LoVo (cell line): Measurements from ENCODE around the gene NPLOC4.
A peak's percentile ranks its signal among the peaks of the same experiment; 100 is the strongest.

Experiments
- DNase-seq: peaks from one replicate; pipeline ENCODE4 v3.0.0-alpha.2; 2016; ENCODE audit warnings: low spot score

Gene NPLOC4

DNA sequence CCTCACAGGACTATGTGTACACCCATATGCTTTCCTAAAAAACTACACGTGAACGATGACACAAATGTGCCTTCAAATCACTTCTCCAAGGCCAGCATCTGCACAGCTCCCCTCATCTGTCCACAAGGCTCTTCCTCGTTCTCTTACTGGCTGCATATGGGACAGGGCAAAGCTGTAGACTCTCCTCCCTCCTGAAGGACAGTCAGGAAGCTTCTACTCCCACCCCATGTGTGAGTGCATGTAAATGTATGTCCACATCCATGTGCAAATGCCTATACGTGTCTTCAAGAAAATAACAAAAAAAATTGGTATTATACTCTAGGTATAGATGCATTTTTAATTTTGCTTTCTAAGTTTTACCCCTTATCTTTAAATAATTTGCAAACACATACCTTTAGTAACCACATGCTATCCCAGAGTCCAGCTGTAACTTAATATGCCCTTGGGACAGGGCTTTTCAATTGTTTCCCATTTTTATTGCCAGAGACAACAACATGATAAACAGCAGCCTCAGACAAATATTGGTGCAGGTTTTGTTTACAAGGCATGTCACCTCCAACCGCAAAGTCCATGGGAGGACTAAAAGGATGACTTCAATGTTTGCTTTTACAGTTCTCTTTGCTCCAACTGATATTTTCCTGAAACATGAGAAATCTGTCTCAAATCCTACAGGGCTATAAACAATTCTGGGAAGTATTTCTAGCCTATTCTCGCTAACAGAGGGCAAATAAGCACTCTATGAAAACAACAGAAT is 53.1 kb downstream of the NPLOC4 start:
- no peak for DNase-seq

DNA sequence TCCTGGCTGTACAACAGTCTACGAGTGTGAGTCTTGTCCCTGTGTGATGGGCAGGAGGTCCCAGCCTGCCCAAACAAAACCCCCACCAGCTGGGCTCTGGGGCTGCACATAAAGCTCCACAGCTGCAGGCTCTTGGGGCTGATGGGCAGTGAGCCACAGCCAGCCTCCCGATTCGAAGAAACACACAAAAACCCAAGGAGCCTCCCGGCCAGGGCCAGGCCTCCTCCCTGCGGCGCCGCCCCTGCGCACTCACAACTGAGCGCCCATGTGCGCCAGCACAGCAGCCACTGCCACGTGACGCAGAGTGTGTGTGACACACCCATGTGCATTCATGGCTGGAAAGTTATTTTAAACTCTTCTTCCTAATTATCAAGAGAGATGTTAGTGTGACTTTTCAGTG is 54.2 kb downstream of the NPLOC4 start:
- no peak for DNase-seq

DNA sequence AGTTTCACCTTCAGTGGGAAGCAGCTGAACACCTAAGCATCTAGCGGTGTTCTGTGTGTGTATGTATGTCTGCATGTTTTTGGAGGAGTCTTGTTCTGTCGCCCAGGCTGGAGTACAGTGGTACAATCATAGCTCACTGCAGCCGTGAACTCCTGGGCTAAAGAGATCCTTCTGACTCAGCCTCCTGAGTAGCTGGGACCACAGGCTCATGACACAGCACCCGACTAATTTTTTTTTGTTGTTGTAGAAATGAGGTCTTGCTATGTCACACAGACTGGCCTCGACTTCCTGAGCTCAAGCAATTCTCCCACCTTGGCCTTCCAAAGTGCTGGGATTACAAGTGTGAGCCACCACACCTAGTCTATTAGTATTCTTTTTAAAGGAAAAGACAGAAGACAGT is 54.6 kb downstream of the NPLOC4 start:
- DNase-seq = no peak

DNA sequence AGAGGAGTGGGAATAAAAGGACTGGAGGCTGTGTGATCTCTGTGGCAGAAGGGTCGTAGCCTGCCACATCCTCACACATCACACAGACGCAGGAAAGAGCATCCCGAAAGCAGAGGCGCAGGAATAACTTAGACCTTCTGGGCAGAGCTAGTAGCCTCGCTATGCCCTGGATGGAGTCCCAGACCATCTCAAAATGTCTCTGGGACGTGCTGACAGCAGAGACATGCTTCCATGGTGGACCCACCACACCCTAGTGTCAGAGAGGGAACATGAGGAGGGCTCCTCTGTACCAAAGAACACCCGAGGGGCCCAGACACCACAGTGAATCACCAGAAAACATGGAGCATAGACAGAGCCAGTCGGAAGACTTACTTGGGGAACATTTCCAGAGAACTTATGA is 55.2 kb downstream of the NPLOC4 start:
- DNase-seq = no peak

DNA sequence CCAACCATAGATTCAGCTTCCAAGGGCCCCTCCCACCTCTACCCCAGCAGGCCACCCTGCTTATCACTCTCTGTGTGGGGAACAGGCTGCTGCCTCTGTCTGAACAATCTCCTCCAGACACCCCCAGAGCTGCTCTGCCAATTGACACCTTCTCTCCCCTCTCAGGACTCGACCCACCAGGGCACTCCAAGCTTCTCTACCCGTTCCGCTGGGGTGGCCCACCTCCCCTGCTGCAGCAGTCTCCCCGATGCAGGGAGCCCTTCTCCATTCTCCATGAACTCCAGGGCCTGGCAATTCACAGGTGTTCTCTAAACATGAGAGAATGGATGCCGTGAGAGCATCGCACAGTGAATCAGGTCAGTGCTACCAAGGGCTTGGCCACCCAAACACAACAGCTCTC is 56.4 kb downstream of the NPLOC4 start:
- no peak for DNase-seq

DNA sequence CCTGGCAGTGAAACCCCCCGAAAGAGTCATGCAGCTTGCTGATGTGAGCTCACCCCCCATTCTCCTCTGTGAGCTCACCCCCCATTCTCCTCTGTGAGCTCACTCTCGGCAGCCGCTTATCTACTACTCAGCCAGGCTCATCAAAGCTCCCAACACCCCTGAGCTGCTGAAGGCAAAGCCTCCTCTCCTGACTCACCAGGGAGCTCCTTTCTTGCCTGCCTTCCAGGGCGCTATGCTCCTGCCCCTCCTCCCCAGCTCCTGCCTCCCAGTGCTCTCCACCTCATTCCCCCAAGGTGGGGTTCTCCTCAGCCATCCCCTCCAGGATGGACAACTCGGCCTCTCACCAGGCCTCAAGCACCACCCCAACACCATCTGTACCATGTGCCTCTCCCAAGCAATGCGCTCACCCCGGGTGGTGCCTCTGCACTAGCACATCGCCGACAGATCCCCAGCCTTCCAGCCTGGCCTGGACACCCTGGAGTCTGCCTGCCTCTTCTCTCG is 57.0 kb downstream of the NPLOC4 start:
- no peak for DNase-seq

DNA sequence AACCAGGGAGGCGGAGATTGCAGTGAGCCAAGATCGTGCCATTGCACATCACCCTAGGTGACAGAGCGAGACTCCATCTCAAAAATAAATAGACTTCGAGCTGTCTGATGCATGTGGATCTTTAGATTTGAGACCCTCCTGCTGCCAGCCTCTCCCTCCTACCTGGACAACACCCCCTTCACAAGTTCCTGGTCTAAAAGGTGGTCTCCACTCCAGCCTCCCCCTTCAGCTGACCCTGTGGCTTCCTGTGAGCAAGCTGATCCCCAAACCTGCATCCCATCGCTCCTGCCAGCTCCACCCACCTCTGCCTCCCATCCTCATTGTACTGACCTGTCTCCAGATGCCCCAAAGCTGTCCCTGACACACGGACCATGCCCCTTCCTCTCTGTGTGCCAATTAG is 57.6 kb downstream of the NPLOC4 start:
- no peak for DNase-seq

DNA sequence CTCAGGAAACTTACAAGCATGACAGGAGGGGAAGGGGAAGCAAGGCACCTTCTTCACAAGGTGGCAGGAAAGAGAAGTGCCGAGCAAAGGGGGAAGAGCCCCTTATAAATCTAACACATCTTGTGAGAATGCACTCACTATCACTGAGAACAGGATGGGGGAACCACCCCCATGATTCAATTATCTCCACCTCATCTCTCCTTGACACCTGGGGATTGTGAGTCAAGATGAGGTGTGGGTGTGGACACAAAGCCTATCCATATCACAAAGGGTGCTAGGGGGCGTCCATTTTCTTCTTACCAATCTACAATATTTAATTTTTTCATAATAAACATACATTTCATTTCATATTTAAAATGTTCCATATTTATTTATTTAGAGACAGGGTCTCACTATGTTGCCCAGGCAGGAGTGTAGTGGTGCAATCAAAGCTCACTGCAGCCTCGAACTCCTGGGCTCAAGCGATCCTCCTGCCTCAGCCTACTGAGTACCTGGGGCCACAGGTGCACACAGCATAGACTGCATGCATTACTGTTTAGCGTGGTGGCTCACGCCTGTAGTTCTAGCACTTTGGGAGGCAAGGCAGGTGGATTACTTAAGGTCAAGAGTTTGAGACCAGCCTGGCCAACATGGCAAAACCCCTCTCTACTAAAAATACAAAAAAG is 58.2 kb downstream of the NPLOC4 start:
- DNase-seq = no peak

DNA sequence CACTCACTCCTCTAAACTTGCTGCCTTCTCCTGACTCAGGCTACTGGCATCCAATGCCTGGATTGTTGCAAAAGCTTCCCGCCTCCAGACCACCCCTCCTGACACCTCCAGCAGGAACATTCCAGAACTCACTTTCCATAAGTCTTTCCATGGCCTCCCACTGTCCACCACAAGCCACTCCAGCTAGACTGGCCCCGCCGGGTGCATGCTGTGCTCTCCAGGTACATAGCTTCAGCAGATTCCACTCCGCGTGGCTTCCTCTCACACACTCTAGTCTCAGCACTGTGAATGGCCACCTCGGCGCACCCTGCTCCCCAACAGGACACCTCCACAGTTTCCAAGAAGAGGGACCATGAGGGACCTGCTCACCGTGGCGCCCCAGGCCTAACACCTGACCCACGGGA is 58.9 kb downstream of the NPLOC4 start:
- no peak for DNase-seq

DNA sequence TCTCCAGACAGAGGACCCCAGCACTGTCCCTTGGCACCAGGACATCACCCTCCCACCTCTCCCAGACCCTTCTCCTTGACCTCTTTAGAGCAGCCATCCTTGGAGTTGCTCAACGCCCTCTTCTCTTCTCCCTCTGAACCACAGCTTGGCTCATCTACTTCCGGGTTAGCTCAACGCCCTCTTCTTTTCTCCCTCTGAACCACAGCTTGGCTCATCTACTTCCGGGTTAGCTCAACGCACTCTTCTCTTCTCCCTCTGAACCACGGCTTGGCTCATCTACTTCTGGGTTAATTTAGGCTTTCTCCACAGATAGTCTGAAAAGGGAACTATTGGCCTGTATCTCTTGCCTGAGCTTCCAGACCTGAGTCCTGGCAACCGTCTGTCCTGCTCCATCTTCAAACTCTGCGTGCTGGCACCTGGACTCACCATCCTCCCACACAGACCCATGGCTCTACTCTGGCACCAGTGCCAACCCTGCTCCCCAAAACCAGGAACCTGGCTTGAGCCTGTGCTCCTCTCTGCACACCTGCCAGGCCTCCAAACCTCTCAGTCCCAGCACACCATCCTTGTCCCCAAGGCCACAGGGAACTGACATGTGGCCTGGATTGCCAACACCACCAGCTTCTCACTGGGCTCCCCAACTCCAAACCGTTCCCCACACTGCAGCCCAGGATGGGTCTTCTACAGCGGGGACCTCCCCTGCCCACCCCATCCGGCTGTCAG is 59.5 kb downstream of the NPLOC4 start:
- DNase-seq = no peak

DNA sequence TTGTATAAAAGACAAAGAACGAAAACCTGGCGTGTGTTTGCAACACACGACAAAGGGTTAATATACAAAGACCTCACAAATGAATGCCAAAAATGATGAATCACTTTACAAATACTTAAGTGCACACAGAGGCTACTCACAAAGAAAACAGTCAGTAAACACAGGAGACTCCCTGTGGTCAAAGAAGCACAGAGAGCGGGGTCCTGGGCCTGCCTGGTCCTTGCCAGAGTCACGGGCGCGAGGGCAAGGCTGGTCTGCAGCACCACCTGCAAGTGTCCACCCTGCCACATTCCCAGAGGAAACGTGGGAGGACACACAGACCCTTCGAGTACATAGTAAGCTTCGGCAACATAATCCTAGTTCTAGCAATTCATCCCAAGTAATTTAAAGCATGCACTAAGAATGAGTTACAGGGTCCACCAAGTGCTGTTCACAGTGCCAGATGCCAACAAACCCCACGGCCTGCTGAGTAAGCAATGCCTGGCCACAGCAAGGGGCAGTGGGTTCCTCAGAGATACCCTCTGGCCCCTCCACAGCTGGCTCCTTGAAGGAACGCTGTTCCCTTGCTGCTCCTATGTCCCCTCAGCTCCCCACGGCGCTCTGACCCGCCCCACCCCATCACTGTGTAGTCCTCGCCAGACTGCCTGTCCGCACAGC is 60.2 kb downstream of the NPLOC4 start:
- peak; percentile 16 for DNase-seq

DNA sequence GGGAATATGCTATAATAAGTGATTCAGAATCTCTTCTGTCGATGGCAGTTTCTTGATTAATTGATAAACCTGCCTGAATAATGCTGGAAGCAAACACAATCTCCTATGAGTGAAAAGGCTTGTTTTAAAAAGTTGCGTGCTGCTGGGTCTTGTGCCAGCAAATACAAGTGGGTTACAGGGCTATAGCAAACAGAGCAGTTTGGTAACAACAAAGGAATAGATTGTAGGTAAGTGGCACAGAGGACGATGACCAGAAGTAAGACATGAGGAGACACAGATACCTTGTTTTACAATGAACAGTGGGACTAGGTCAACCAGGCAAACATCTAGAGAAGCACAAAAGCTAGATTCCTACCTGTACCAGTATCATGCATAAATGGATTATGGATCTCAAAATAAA is 61.1 kb downstream of the NPLOC4 start:
- DNase-seq = no peak

DNA sequence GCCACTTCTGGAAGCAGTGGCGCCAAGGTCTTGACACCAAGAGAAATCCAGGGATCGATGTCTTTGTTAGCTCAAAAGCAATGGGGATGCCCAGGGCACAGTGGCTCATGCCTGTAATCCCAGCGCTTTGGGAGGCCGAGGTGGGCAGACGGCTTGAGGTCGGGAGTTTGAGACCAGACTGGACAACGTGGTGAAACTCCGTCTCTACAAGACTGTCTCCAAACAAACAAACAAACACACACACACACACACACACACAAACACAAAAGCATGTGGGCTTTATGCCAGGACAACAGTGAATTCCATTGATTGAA is 62.3 kb downstream of the NPLOC4 start:
- no peak for DNase-seq

DNA sequence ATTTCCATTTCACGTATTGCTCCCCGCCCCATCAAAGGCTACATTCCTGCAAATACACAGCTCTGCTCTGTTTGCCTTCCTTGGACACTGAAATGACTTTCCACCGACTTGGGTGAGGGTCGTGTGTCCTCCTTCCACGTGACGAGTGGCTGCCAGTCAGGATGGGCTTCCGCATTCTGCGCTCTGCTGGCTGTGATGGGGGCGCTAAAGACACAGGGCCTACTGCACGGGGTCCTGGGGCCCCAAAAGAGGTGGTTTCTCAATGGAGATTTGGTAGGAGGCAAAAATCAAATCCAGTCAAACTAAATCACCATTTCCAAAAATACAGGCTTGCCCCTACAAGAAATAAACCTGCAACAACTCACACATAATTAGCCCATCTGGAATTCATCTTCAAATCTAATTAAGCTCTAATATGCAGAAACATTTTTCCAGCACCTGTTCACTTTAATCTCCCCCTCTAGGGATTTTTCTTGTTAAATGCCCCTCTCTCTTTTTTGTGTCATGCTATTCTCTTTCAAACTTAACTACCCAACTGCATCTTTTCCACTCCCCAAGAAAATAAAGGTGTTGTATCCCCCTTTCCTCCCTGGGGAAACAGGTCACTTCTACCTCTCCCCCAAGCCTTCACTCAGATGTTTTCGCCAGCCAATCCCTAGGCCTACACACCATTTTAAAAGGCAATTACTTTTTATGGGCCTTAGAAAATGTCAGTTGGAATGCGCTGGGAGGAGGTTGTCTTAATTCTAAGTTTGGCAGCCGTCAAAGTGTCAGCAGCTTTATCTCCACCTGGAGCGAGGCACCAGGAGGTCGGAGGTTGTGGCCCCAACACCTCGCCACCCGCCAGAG is 62.9 kb downstream of the NPLOC4 start:
- DNase-seq = no peak

DNA sequence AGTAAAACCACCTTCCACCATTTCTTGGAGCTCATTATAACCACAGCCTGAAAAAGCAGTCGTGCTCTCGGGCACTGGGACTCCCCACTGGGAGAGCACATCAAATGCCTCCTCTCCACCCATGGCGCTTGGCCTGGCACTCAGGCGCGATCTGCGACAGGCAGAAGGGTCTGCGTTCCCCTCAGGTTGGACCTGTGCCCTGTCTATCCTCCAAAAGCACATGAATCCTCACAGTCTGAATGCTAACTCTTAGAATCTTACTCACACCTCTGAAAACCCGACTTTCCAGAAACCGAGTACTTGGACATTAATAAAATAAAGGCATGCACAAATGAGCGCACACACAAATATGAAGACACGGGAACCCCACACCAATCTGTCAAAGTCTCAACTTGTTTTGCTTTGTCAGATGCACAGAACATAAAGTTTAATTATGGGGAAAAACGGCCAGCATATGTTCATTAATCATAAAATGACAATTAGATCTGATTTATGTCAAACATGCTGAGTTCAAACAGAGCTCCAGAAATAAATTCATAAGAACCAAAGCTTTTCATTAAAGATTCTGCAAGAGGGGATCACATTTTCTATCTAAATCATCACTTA is 64.2 kb downstream of the NPLOC4 start:
- no peak for DNase-seq

DNA sequence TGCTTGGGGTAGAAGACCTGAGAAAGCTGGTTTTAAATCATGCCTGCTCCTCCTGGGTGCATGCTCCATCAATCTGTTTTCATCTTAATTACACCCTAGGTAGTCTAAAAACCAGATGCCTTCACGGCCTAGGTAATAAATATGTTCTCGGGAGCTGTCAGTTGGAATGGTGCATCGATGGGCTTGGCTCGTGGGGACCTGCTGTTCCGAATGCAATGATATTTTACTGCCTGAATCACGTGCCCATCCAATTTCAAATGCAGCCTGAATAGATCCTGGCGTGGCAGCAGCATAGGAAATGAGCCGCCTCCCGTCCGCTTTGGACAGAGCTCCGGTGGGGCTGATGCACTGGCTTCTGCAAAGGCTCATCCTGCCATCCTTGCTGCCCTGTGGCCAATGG is 65.9 kb downstream of the NPLOC4 start:
- no peak for DNase-seq

DNA sequence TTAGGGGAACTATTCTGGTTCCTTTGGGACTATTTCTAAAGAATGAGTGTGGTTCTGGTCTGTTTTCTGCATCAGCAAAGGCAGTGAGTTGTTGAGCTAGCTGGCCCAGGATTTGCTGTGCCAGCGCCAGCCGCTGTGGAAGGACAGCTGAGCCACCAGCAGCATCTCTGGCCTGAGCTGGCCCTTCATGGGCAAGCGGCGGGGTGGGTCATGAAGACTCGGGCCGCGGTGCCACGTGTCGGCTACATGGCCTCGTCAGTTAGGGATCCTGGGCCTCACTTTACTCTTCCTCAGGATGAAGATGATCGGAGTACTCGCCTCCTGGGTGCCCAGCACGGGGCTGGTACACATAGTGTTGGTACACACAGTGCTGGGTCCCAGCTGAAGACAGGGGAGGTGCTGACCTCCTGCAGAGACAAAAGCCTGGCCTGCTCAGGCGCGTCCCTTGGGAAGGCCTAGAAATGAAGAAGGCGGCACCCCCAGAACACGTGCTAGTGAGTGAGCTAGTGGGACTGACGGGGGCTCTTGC is 66.9 kb downstream of the NPLOC4 start:
- DNase-seq = no peak

DNA sequence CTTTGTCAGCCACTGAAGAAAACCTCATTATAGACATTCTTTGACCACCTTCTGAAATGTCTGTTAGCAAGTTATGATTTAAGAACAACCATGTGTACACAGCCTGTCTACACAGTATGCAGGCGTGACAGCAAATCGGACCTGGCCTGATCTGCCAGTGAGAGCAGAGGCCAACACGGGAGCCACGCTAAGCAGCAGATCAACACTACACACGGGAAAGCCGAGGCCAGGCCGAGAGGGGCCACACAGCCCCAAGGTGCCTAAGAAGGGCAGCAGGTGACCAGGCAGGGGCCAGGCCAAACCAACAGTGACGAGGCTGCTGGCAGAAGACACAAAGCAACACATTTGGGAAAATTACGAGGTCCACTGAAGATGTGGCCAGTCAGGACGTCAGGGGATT is 68.5 kb downstream of the NPLOC4 start:
- DNase-seq = no peak

DNA sequence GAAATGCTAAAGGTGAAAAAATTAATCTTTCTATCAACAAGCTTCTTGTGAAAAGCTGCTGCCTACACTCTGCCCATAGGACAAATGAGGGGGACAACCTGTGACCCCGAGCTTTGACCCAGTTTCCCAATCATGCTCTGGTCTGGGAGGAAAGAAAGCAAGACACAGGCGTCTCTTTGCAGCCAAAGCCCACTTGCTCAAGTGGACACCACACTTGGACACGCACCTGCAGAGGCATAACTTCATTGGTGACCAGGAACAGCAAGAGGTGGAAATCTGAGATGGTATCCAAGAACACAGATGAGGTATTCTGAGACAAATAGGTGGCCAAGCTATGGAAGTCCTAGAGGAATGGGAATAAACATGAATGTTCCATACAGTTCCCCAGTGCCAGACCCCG is 69.7 kb downstream of the NPLOC4 start:
- no peak for DNase-seq

DNA sequence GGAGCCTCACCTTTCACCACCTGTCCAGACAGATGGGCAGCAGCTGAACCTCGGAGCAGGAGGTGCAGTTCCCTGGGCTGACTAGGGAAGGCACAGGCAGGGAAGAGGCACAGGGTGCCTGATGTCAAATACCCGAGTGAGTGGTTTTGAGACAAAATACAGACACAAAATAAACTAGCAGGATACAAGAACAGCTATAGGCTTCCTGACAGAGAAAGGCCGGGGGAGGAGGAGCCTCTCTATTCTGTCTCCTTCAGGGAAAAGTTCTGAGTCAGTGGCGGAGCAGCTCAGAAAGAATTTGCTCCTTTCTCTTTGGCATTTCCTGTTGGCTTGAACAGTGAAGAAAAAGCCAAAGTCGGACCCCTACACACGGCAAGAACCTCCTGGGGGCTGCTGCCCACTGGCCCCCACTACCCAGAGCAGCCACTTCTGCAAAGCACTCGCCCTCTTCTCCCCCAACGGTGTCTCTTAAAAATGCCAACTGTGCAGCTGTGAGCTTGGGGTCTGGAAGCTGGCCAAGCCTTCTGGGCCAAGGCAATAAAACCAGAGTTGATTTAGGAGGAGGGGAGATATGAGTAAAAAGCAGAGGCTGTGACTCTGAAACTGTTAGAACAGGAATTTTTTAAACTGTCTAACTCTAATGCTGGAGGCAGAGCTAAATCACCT is 70.3 kb downstream of the NPLOC4 start:
- peak; percentile 36 for DNase-seq

DNA sequence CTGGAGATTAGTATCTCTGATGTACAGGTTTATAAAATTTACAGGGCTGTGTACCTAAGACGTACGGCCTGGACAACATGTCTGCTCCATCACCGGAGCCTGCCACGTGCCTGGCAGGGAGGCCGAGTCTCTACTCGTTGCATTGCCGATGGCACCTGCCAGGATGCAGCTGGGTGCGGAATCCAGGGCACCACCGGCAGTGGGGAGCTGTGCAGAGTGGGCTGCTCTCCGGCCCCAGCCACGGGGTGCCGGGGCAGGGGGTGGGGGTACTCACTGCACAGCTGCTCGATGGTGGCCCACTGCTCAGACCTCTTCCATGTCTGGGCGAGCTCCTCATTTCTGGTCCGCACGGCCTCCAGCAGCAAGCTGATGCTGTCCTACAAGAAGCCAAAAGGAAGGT is 71.7 kb downstream of the NPLOC4 start:
- no peak for DNase-seq
